ENCODE results near the gene ATP4B.

Gene ATP4B

GRCh38 chr13:113639616-113640262 is 18.3 kb downstream of the ATP4B start:
- no peak for DNase-seq (ENCODE audit: low read depth)
- H3K4me3 ChIP-seq (ENCODE audit: low read length): no peak overlapping the region
- TF ChIP-seq, protein P1, sequence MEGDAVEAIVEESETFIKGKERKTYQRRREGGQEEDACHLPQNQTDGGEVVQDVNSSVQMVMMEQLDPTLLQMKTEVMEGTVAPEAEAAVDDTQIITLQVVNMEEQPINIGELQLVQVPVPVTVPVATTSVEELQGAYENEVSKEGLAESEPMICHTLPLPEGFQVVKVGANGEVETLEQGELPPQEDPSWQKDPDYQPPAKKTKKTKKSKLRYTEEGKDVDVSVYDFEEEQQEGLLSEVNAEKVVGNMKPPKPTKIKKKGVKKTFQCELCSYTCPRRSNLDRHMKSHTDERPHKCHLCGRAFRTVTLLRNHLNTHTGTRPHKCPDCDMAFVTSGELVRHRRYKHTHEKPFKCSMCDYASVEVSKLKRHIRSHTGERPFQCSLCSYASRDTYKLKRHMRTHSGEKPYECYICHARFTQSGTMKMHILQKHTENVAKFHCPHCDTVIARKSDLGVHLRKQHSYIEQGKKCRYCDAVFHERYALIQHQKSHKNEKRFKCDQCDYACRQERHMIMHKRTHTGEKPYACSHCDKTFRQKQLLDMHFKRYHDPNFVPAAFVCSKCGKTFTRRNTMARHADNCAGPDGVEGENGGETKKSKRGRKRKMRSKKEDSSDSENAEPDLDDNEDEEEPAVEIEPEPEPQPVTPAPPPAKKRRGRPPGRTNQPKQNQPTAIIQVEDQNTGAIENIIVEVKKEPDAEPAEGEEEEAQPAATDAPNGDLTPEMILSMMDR (conservative IDR thresholded peaks at IDR 0.05; ENCODE audit: low read depth, low read length): no peak

DNA sequence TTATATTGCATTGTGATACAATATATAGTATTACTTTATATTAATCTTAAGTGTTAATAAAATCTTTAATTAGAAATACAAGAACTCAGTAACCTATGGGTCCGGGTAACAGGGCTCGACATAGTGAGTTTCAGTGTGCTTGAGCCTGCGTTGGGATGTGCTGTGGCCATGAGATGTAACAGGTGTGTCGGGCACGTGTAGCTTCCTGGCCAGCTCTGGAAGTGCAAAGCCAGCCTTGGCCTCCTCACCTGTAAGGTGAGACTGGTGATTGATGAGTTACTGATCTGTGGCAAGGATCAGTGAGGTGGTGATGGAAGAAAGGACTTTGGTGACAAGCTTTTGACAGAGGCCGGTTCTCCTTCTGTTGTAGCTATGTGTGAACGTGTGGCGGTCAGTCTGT is 19.2 kb downstream of the ATP4B start:
- H3K4me3 ChIP-seq (ENCODE audit: low read length): no peak overlapping the region
- TF ChIP-seq, protein P1 (conservative IDR thresholded peaks at IDR 0.05; ENCODE audit: low read depth, low read length): no peak
- no peak for DNase-seq (ENCODE audit: low read depth)

DNA sequence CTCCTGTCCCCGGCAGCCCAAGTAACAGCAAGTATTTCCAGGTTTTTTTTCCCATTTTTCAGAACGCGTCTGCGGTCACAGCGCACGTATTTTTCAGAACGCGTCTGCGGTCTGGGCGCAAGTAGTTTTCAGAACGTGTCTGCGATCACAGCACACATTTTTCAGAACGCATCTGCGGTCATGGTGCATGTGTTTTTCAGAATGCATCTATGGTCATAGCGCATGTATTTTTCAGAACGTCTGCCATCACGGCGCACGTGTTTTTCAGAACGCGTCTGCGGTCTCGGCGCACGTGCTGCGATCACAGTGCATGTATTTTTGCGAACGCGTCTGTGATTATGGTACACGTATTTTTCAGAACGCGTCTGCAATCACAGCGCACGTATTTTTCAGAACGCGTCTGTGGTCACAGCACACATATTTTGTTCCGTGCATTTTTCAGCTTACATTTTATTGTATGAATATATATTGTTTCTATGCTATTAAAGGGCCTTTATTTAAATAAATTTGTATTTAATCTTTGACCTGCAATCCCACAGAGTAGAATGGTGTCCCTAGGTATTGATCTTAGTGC is 19.7 kb downstream of the ATP4B start:
- DNase-seq (ENCODE audit: low read depth): no peak
- TF ChIP-seq, protein P1 (conservative IDR thresholded peaks at IDR 0.05; ENCODE audit: low read depth, low read length): no peak
- no peak overlapping the region for H3K4me3 ChIP-seq (ENCODE audit: low read length)

DNA sequence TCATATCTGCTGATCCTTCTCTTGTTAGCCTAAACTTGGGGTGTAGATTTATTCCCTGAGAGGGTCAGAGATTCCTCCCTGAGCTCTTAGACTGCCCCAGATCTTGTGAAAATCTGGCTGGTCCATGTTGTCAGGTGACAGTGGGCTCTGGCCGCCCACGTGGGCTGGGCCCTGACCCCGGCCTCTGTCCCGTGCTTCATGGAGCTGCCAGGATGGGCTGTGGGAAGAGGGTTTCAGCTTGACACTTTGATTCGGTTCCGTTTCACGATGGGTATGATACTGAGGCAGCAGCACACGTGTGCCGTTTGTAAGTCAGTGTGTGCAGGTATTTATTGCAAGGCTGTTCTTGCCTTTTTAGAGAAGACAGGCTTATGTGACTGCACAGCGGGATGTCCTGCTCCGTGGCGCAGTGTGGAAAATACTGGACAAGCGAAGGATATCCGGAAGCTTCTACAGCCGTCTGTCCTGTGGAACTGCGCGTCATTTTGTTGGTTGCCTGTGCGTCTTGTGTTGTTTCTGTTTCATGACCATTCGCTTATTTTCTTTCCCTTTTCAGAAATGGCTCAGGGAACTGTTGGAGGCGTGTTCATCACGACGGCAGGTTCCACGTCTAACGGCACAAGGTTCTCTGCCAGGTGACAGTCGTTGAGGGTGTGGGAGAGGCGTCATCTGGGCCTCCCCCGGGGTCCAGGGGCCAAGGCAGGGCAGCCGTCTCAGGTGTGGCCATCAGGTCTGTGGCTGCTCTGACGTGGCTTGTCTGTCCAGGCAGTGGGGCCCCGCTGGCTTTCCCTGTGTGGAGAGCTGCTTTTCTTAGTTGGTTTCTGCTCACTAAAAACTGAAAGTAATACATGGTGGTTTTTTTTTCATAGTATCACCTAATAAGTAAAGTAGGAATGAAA is 20.5 kb downstream of the ATP4B start:
- DNase-seq (ENCODE audit: low read depth): no peak
- no peak overlapping the region for H3K4me3 ChIP-seq (ENCODE audit: low read length)
- TF ChIP-seq, protein P1 (conservative IDR thresholded peaks at IDR 0.05; ENCODE audit: low read depth, low read length): no peak

DNA sequence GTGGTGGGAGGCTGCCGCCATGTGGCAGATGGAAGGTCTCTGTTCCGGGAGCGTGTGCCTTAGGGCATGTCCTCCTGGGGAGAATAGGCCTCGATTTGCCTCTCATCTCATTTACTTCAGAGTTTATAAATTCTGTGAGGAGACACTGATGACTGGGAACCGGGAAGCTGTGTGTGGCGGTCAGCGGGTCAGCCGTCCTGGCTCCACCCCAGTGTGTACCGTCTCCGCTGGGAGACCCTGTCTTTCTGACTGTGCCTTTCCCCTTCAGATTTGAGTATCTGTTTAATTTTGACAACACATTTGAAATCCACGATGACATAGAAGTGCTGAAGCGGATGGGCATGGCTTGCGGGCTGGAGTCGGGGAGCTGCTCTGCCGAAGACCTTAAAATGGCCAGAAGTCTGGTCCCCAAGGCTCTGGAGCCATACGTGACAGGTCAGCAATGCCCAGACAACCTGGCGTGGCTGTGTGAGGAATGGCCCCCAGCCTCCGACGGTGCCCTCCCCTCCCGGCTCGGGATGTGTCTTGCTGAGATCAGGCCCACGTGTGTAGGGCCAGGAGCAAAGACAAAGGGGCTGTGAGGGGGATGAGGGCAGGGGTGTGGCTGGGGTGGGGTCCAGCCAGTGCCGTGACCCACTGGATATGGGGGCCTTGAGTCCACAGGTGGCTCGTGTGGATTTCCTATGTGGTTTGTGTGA is 21.6 kb downstream of the ATP4B start:
- TF ChIP-seq, protein P1 (conservative IDR thresholded peaks at IDR 0.05; ENCODE audit: low read depth, low read length): no peak
- no peak for DNase-seq (ENCODE audit: low read depth)
- H3K4me3 ChIP-seq (ENCODE audit: low read length): no peak overlapping the region

GRCh38 chr13:113635709-113636108 is 22.3 kb downstream of the ATP4B start:
- TF ChIP-seq, protein P1 (conservative IDR thresholded peaks at IDR 0.05; ENCODE audit: low read depth, low read length): no peak
- DNase-seq (ENCODE audit: low read depth): no peak
- no peak overlapping the region for H3K4me3 ChIP-seq (ENCODE audit: low read length)
